Caco-2 (cell line): ENCODE data around the gene MRPL47. TPM values are rescaled to one million over a fixed set of nuclear protein-coding genes. Genes with fewer than 3 reads are reported as not detected.
A peak's percentile ranks its signal among the peaks of the same experiment; 100 is the strongest.

ENCODE experiments used
- BruUV-seq: library from RNA; stranded (reverse); fragments of 400-500 nt; replicated peaks from 2 replicates; lab custom pipeline; 2021; lab: Mats Ljungman, UMichigan
- CTCF ChIA-PET: fragments of 300-600 bp; sonication (Branson Sonifier 250); formaldehyde crosslinking; loops from one replicate; lab custom pipeline; 2022; ENCODE audit warnings: antibody characterized with exemption; lab: Charles Lee
- POLR2A ChIA-PET: fragments of 300-600 bp; sonication (Branson Sonifier 250); formaldehyde crosslinking; loops from one replicate; lab custom pipeline; 2022; ENCODE audit warnings: antibody characterized with exemption; lab: Charles Lee
- DNase-seq, 2 experiments: peaks; one replicate each; pipeline versions ENCODE4 v3.0.0 to v3.0.0-alpha.2; 2020 to 2022
- H3K27me3 ChIP-seq: replicated peaks from 2 replicates; pipeline ENCODE4 v1.6.0; 2011; ENCODE audit warnings: low read length; ENCODE audit not compliant: control insufficient read depth, insufficient read depth
- H3K36me3 ChIP-seq: 2 replicates; pipeline ENCODE4 v1.5.1; 2011; ENCODE audit warnings: low read length; ENCODE audit not compliant: control insufficient read depth, insufficient read depth
- H3K4me1 ChIP-seq: fragments of 250-450 bp; sonication (Bioruptor Pico); 2 replicates; pipeline ENCODE4 v1.5.1; 2020; ENCODE audit warnings: mild to moderate bottlenecking
- H3K4me3 ChIP-seq: 2 replicates; pipeline ENCODE4 v1.5.1; 2011; ENCODE audit warnings: low read depth, mild to moderate bottlenecking, control low read depth, low read length
- H3K9me3 ChIP-seq: fragments of 250-450 bp; sonication (Bioruptor Pico); 2 replicates; pipeline ENCODE4 v1.5.1; 2020; ENCODE audit warnings: mild to moderate bottlenecking, moderate library complexity
- H3K27ac Mint-ChIP-seq: one replicate; pipeline ENCODE4 v1.8.0; 2022; ENCODE audit warnings: mixed read lengths; ENCODE audit not compliant: unreplicated experiment
- H3K27me3 Mint-ChIP-seq: one replicate; pipeline ENCODE4 v1.8.0; 2022; ENCODE audit warnings: mixed read lengths; ENCODE audit not compliant: insufficient read depth, unreplicated experiment
- H3K36me3 Mint-ChIP-seq: one replicate; pipeline ENCODE4 v1.8.0; 2022; ENCODE audit warnings: mild to moderate bottlenecking, mixed read lengths; ENCODE audit not compliant: insufficient read depth, unreplicated experiment
- H3K4me1 Mint-ChIP-seq: one replicate; pipeline ENCODE4 v1.8.0; 2022; ENCODE audit warnings: low read depth, mixed read lengths; ENCODE audit not compliant: unreplicated experiment
- H3K4me3 Mint-ChIP-seq: one replicate; pipeline ENCODE4 v1.8.0; 2022; ENCODE audit warnings: mild to moderate bottlenecking, moderate library complexity, mixed read lengths; ENCODE audit not compliant: unreplicated experiment
- H3K9me3 Mint-ChIP-seq: one replicate; pipeline ENCODE4 v1.8.0; 2022; ENCODE audit warnings: mixed read lengths; ENCODE audit not compliant: unreplicated experiment
- CTCF ChIP-seq, 2 experiments: fragments of 200-600 bp in 1 of 2; IDR thresholded peaks; 1 replicate in 1 of 2; 2 replicates in 1 of 2; pipeline versions ENCODE4 v1.5.1 to v1.8.0; 2011 to 2022; ENCODE audit warnings: antibody characterized with exemption in 1 of 2, control low read depth in 1 of 2, inconsistent platforms in 1 of 2, low read depth in 1 of 2, low read length in 1 of 2, mild to moderate bottlenecking in 1 of 2, moderate library complexity in 1 of 2; ENCODE audit not compliant: insufficient read depth in 1 of 2, severe bottlenecking in 1 of 2, unreplicated experiment in 1 of 2
- intact Hi-C: fragments of 100-400 bp; cut with micrococcal nuclease; formaldehyde crosslinking; loops from one replicate; pipeline ENCODE4 v1.10.0; 2022; ENCODE audit not compliant: unreplicated experiment
- total RNA-seq: library from RNA; stranded (reverse); gene quantifications from 2 replicates; pipeline ENCODE4 v1.2.3, GENCODE V29; 2022

The MRPL47 gene
- total RNA-seq, 1 experiment from 2014 or later: 71.3 TPM

- Mint-ChIP-seq H3K27me3 (no peaks in the 10 kb centered on the region), H3K9me3 (no peaks in the 10 kb centered on the region), H3K27ac (peak within 1 kb of the TSS; percentile 81), H3K4me3 (peak within 1 kb of the TSS; percentile 94), H3K4me1 (peaks cover 15% of the 10 kb centered on the region), H3K36me3 (peaks cover 6% of the 10 kb centered on the region)
- ChIA-PET POLR2A (interaction anchor here (0.6 to 1.0 kb wide), 4 partner anchors 9 to 90 kb away, joined by 3 to 4 read pairs (median 3); partner anchors contain the start of genes ACTL6A, MRPL47 and NDUFB5), CTCF (interaction anchor here (0.6 to 1.0 kb wide), 2 partner anchors 8 to 10 kb away, joined by 3 to 4 read pairs; no protein-coding TSS in a partner anchor)
- no peaks in the 10 kb centered on the region; the same call in 1 of the 2 replicates for H3K4me1 ChIP-seq
- intact Hi-C loops: loop anchor here (1.0 to 10.0 kb wide), 2 partner anchors 29 to 82 kb away; no protein-coding TSS in a partner anchor
- no TSS peak for BruUV-seq
- no peaks in the 10 kb centered on the region for H3K9me3 ChIP-seq
- TF ChIP-seq CTCF (IDR thresholded peaks at IDR 0.05; ENCODE audit: insufficient read depth in 1 of 2, low read depth in 1 of 2, low read length in 1 of 2, severe bottlenecking in 1 of 2, unreplicated experiment in 1 of 2): no peak
- no peaks in the 10 kb centered on the region for H3K27me3 ChIP-seq
- peak; percentile 70 to 83 for DNase-seq
- peak within 1 kb of the TSS; percentile 99 for H3K4me3 ChIP-seq
- no peaks in the 10 kb centered on the region for H3K36me3 ChIP-seq
These were observed 48.1 kb upstream of the MRPL47 start, which contains the start of gene USP13 for GRCh38 chr3:179652447-179653095. Gene USP13, plus strand, starts transcription at chr3:179653040. Its CDS starts 186 bp downstream, at chr3:179653226.

- TF ChIP-seq CTCF (IDR thresholded peaks at IDR 0.05; ENCODE audit: insufficient read depth in 1 of 2, low read depth in 1 of 2, low read length in 1 of 2, severe bottlenecking in 1 of 2, unreplicated experiment in 1 of 2): no peak
- TSS peak; percentile 62 for BruUV-seq
- H3K4me3 Mint-ChIP-seq: peak overlapping the region; percentile 94
- no peaks in the 10 kb centered on the region for H3K9me3 Mint-ChIP-seq
- Histone ChIP-seq H3K4me3 (peak overlapping the region; percentile 99), H3K4me1 (no peaks in the 10 kb centered on the region; the same call in 1 of the 2 replicates), H3K9me3 (no peaks in the 10 kb centered on the region), H3K27me3 (no peaks in the 10 kb centered on the region), H3K36me3 (no peaks in the 10 kb centered on the region)
- H3K4me1 Mint-ChIP-seq: peaks cover 15% of the 10 kb centered on the region
- ChIA-PET CTCF (interaction anchor here (0.6 kb wide), 1 partner anchor 8 kb away, joined by 3 read pairs; no protein-coding TSS in a partner anchor), POLR2A (interaction anchor here (0.7 to 1.0 kb wide), 3 partner anchors 8 to 89 kb away, joined by 3 read pairs; partner anchors contain the start of genes ACTL6A, MRPL47 and NDUFB5)
- H3K36me3 Mint-ChIP-seq: peaks cover 6% of the 10 kb centered on the region
- no peak for DNase-seq
- peak overlapping the region; percentile 57 for H3K27ac Mint-ChIP-seq
- H3K27me3 Mint-ChIP-seq: no peaks in the 10 kb centered on the region
- intact Hi-C loops: loop anchor here (10.0 kb wide), 1 partner anchor 83 kb away; no protein-coding TSS in a partner anchor
These were observed 47.4 kb upstream of the MRPL47 start for GRCh38 chr3:179651687-179652446.

GRCh38 chr3:179646177-179646576, 41.7 kb upstream of the MRPL47 start:
- CTCF ChIA-PET: no interaction called here

More at GRCh38 chr3:179646177-179646576, 41.7 kb upstream of the MRPL47 start:
- Histone ChIP-seq H3K27me3 (no peaks in the 10 kb centered on the region), H3K4me1 (peaks cover 23% of the 10 kb centered on the region), H3K9me3 (no peaks in the 10 kb centered on the region), H3K4me3 (no peak overlapping the region), H3K36me3 (no peaks in the 10 kb centered on the region)
- Mint-ChIP-seq H3K27ac (no peak overlapping the region), H3K27me3 (no peaks in the 10 kb centered on the region), H3K9me3 (no peaks in the 10 kb centered on the region), H3K36me3 (no peaks in the 10 kb centered on the region), H3K4me1 (peaks cover 6% of the 10 kb centered on the region), H3K4me3 (no peak overlapping the region)
- no peak for DNase-seq
- intact Hi-C loops: no loop called here
- TF ChIP-seq CTCF (IDR thresholded peaks at IDR 0.05; ENCODE audit: insufficient read depth in 1 of 2, low read depth in 1 of 2, low read length in 1 of 2, severe bottlenecking in 1 of 2, unreplicated experiment in 1 of 2): no peak
- POLR2A ChIA-PET: no interaction called here
- no TSS peak for BruUV-seq
